SU-DHL-6 (cell line): Measurements from ENCODE around the gene EPHA5.

ENCODE experiments used
- H2AFZ ChIP-seq: fragments of 200-600 bp; sonication (generic); 2 replicates; pipeline ENCODE4 v1.6.1; 2014; ENCODE audit warnings: low read depth, mild to moderate bottlenecking, moderate library complexity, mixed read lengths, antibody characterized with exemption, low read length; ENCODE audit not compliant: severe bottlenecking
- H3F3A ChIP-seq: fragments of 200-600 bp; shearing (Covaris generic); 2 replicates; pipeline ENCODE4 v1.6.0; 2016; ENCODE audit warnings: antibody characterized with exemption, mild to moderate bottlenecking; ENCODE audit not compliant: insufficient read depth
- H3K27ac ChIP-seq: fragments of 200-600 bp; sonication (generic); 2 replicates; pipeline ENCODE4 v1.5.1; 2016; ENCODE audit warnings: low read depth, mild to moderate bottlenecking, low read length, moderate library complexity, mixed read lengths
- H3K27me3 ChIP-seq: fragments of 200-600 bp; sonication (generic), shearing (Covaris generic); 2 replicates; pipeline ENCODE4 v1.6.0; 2014; ENCODE audit warnings: mild to moderate bottlenecking, low read length
- H3K36me3 ChIP-seq: fragments of 200-600 bp; sonication (generic); 2 replicates; pipeline ENCODE4 v1.6.1; 2014; ENCODE audit warnings: mild to moderate bottlenecking, low read length, mixed read lengths
- H3K4me2 ChIP-seq: fragments of 300-600, 200-600 bp; shearing (Covaris generic), sonication (generic); 2 replicates; pipeline ENCODE4 v1.6.0; 2014; ENCODE audit warnings: low read length, low read depth, mild to moderate bottlenecking; ENCODE audit not compliant: poor library complexity, severe bottlenecking
- H3K4me3 ChIP-seq: fragments of 200-600 bp; sonication (generic); 2 replicates; pipeline ENCODE4 v1.5.1; 2014; ENCODE audit warnings: antibody characterized with exemption, low read length, mild to moderate bottlenecking, mixed read lengths; ENCODE audit not compliant: insufficient read depth, poor library complexity, severe bottlenecking
- H3K79me2 ChIP-seq: fragments of 200-600 bp; sonication (generic); 2 replicates; pipeline ENCODE4 v1.6.1; 2014; ENCODE audit warnings: mild to moderate bottlenecking, low read length, moderate library complexity; ENCODE audit not compliant: insufficient read depth
- H3K9ac ChIP-seq: fragments of 200-600 bp; sonication (generic); 2 replicates; pipeline ENCODE4 v1.7.0; 2014; ENCODE audit warnings: mild to moderate bottlenecking, low read length
- H3K9me2 ChIP-seq: fragments of 200-600 bp; sonication (generic); replicated peaks from 2 replicates; pipeline ENCODE4 v1.6.1; 2014; ENCODE audit warnings: low read length; ENCODE audit not compliant: insufficient read depth
- H3K9me3 ChIP-seq: fragments of 200-600 bp; sonication (generic); 2 replicates; pipeline ENCODE4 v1.6.1; 2014; ENCODE audit warnings: low read length, mixed read lengths; ENCODE audit not compliant: insufficient read depth
- H4K20me1 ChIP-seq: fragments of 200-600 bp; sonication (generic); 2 replicates; pipeline ENCODE4 v1.6.1; 2014; ENCODE audit warnings: low read depth, mild to moderate bottlenecking, antibody characterized with exemption, low read length, moderate library complexity, mixed read lengths
- EZH2phosphoT487 ChIP-seq: fragments of 200-600 bp; sonication (generic), shearing (Covaris generic); conservative IDR thresholded peaks from 2 replicates; pipeline ENCODE4 v1.6.1; 2018; ENCODE audit warnings: mild to moderate bottlenecking, antibody characterized with exemption, low read length, moderate library complexity, mixed read lengths
- TF ChIP-seq, protein P1 (sequence below): fragments of 200-600 bp; sonication (generic); IDR thresholded peaks from one replicate; pipeline ENCODE4 v1.5.1; 2017; ENCODE audit warnings: antibody characterized with exemption, mild to moderate bottlenecking, low read length, moderate library complexity; ENCODE audit not compliant: insufficient read depth, poor library complexity, severe bottlenecking

EPHA5 gene

DNA sequence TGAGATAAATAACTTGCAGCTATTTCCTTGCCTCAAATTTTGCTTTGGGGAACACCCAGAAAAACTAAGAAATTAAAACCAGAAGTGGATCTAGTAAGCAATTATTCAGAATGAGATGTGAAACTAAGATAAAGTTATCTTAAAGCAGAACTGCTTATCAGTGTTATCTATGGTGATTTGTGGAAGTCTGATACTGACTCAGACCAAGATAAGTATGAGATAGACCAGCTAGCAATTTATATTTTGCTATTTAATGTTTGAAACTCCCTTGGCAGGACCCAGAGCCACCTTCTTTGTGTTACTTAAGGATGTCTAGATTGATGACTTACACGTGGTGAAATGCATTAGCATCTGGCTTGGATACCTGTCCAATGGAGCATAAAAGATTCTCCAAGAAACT, 368.1 kb downstream of the EPHA5 start:
- H3F3A ChIP-seq = no peaks in the 10 kb centered on the region
- H3K79me2 ChIP-seq = no peaks in the 10 kb centered on the region
- no peaks in the 10 kb centered on the region for H3K9me2 ChIP-seq
- no peak overlapping the region for H3K9ac ChIP-seq
- H3K27me3 ChIP-seq = no peaks in the 10 kb centered on the region
- TF ChIP-seq, protein P1, sequence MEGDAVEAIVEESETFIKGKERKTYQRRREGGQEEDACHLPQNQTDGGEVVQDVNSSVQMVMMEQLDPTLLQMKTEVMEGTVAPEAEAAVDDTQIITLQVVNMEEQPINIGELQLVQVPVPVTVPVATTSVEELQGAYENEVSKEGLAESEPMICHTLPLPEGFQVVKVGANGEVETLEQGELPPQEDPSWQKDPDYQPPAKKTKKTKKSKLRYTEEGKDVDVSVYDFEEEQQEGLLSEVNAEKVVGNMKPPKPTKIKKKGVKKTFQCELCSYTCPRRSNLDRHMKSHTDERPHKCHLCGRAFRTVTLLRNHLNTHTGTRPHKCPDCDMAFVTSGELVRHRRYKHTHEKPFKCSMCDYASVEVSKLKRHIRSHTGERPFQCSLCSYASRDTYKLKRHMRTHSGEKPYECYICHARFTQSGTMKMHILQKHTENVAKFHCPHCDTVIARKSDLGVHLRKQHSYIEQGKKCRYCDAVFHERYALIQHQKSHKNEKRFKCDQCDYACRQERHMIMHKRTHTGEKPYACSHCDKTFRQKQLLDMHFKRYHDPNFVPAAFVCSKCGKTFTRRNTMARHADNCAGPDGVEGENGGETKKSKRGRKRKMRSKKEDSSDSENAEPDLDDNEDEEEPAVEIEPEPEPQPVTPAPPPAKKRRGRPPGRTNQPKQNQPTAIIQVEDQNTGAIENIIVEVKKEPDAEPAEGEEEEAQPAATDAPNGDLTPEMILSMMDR = no peak
- TF ChIP-seq EZH2phosphoT487 = no peak
- no peaks in the 10 kb centered on the region for H3K36me3 ChIP-seq
- no peak overlapping the region for H3K4me2 ChIP-seq
- no peak overlapping the region for H3K27ac ChIP-seq
- no peak overlapping the region for H3K4me3 ChIP-seq
- no peaks in the 10 kb centered on the region for H4K20me1 ChIP-seq
- no peaks in the 10 kb centered on the region for H3K9me3 ChIP-seq
- no peak overlapping the region for H2AFZ ChIP-seq

- no peaks in the 10 kb centered on the region for H3K9me3 ChIP-seq
- H4K20me1 ChIP-seq = no peaks in the 10 kb centered on the region
- no peak overlapping the region for H2AFZ ChIP-seq
- H3K4me3 ChIP-seq = no peak overlapping the region
- no peaks in the 10 kb centered on the region for H3K9me2 ChIP-seq
- H3K27ac ChIP-seq = no peak overlapping the region
- no peaks in the 10 kb centered on the region for H3F3A ChIP-seq
- no peak overlapping the region for H3K9ac ChIP-seq
- no peaks in the 10 kb centered on the region for H3K27me3 ChIP-seq
- H3K4me2 ChIP-seq = no peak overlapping the region
- TF ChIP-seq, protein P1 = no peak
- TF ChIP-seq EZH2phosphoT487 = no peak
- no peaks in the 10 kb centered on the region for H3K79me2 ChIP-seq
- no peaks in the 10 kb centered on the region for H3K36me3 ChIP-seq
Measured at GRCh38 chr4:65296246-65296645, 374.0 kb downstream of the EPHA5 start.

DNA sequence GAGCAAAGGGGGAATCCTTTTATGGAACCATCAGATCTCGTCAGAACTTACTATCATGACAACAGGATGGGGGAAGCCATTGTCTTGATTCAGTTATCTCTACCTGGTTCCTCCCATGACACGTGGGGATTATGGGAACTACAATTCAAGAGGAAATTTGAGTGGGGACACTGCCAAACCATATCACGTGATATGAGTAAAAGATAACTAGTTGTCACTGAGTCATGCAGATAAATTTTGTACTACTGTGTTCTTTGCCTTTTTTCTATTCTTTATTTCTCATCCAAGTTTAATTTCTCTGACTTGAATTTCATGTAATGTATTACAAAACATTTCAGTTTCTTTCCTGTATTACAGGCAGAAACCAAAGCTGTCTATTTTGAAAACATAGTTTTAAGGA, 383.2 kb downstream of the EPHA5 start:
- no peak overlapping the region for H3K9ac ChIP-seq
- no peaks in the 10 kb centered on the region for H3K9me3 ChIP-seq
- H2AFZ ChIP-seq = no peak overlapping the region
- H3K79me2 ChIP-seq = no peaks in the 10 kb centered on the region
- no peak overlapping the region for H3K4me2 ChIP-seq
- H3K9me2 ChIP-seq = no peaks in the 10 kb centered on the region
- no peaks in the 10 kb centered on the region for H3K27me3 ChIP-seq
- H3K4me3 ChIP-seq = no peak overlapping the region
- TF ChIP-seq, protein P1 = no peak
- no peaks in the 10 kb centered on the region for H4K20me1 ChIP-seq
- no peaks in the 10 kb centered on the region for H3K36me3 ChIP-seq
- H3K27ac ChIP-seq = no peak overlapping the region
- no peaks in the 10 kb centered on the region for H3F3A ChIP-seq
